ENCODE results near the gene STXBP2. TPM values are rescaled to one million over a fixed set of nuclear protein-coding genes. Genes with fewer than 3 reads are reported as not detected.

The STXBP2 gene
- total and polyA plus RNA-seq, 9 of the 15 experiments (the other 6 are each of a cell fraction or from before 2014, with no cell fraction given) = 2.5 to 163 (median 71.3) TPM

- TF ChIP-seq SAP30 (IDR thresholded peaks at IDR 0.05; ENCODE audit: borderline replicate concordance, insufficient read depth, low read depth, low read length, poor library complexity, severe bottlenecking) = peak; percentile 34
- no peak for TF ChIP-seq ZNF589 (CRISPR knock-in tag; IDR thresholded peaks at IDR 0.05; ENCODE audit: low read depth)
- TF ChIP-seq ZBED1 (IDR thresholded peaks at IDR 0.05) = no peak
- TF ChIP-seq SOX6 (IDR thresholded peaks at IDR 0.05) = no peak
- peak in 1 of 2 experiments; percentile 32 for TF ChIP-seq E2F6 (IDR thresholded peaks at IDR 0.05; ENCODE audit: borderline replicate concordance in 1 of 2, extremely low read depth in 1 of 2, insufficient read depth in 1 of 2, insufficient read length in 1 of 2, low read depth in 1 of 2, low read length in 1 of 2, poor library complexity in 1 of 2, severe bottlenecking in 1 of 2)
- TF ChIP-seq BRD4 (IDR thresholded peaks at IDR 0.05) = no peak
- TF ChIP-seq ARNT (IDR thresholded peaks at IDR 0.05) = no peak
- TF ChIP-seq ZNF174 (CRISPR knock-in tag; IDR thresholded peaks at IDR 0.05) = no peak
- TF ChIP-seq RCOR1 (IDR thresholded peaks at IDR 0.05; ENCODE audit: borderline replicate concordance in 1 of 2, low read depth in 2 of 2, low read length in 2 of 2) = 0 out of 4 replicates have a peak, but pooled peaks of 1 of the 2 experiments have one; percentile 15
- TF ChIP-seq CSDE1 (IDR thresholded peaks at IDR 0.05) = no peak
- TF ChIP-seq U2AF1 (optimal IDR thresholded peaks at IDR 0.05; ENCODE audit: low read depth, low read length) = no peak
- no peak for TF ChIP-seq ZNF780A (CRISPR knock-in tag; IDR thresholded peaks at IDR 0.05)
- TF ChIP-seq ZNF324 (CRISPR knock-in tag; IDR thresholded peaks at IDR 0.05) = no peak
- no peak for TF ChIP-seq ATF6 (CRISPR knock-in tag; IDR thresholded peaks at IDR 0.05)
- TF ChIP-seq ZNF165 (CRISPR knock-in tag; IDR thresholded peaks at IDR 0.05; ENCODE audit: borderline replicate concordance) = no peak
- no peak for TF ChIP-seq KLF16 (IDR thresholded peaks at IDR 0.05)
- no peak for TF ChIP-seq C11orf30 (IDR thresholded peaks at IDR 0.05; ENCODE audit: low read depth)
- TF ChIP-seq CBFB (CRISPR knock-in tag; IDR thresholded peaks at IDR 0.05) = no peak
- no peak for TF ChIP-seq MYNN (IDR thresholded peaks at IDR 0.05)
- no peak for TF ChIP-seq MYNN (CRISPR knock-in tag; IDR thresholded peaks at IDR 0.05)
- TF ChIP-seq FOXO4 (CRISPR knock-in tag; IDR thresholded peaks at IDR 0.05) = no peak
- no peak for TF ChIP-seq TCF15 (CRISPR knock-in tag; IDR thresholded peaks at IDR 0.05)
- no peak for TF ChIP-seq MTA2 (IDR thresholded peaks at IDR 0.05; ENCODE audit: low read depth)
- no peak for TF ChIP-seq NCOA6 (IDR thresholded peaks at IDR 0.05)
Measured at GRCh38 chr19:7680606-7681339, 43.9 kb downstream of the STXBP2 start, which contains the start of gene TRAPPC5 (continued).
